GM12878 (cell line): ENCODE data around the gene EEPD1. TPM values are rescaled to one million over a fixed set of nuclear protein-coding genes. Genes with fewer than 3 reads are reported as not detected.

Experiments used
- ATAC-seq: fragments of 200-7000 bp; cut with Tn5 transposase; 3 replicates; pipeline ENCODE4 v1.9.1; 2020; ENCODE audit warnings: mild to moderate bottlenecking, moderate library complexity
- BruUV-seq: library from RNA; stranded (reverse); fragments of 400-500 nt; replicated peaks from 2 replicates; lab custom pipeline; 2021; lab: Mats Ljungman, UMichigan
- CTCF ChIA-PET: fragments of 300-600 bp; sonication (Branson Sonifier 250); formaldehyde crosslinking; extraction: SDS; loops from one replicate; lab custom pipeline; 2021; ENCODE audit warnings: inconsistent platforms; lab: Yijun Ruan, JAX
- POLR2A ChIA-PET: fragments of 350-600 bp; formaldehyde crosslinking; extraction: SDS; loops from one replicate; lab custom pipeline; 2021; ENCODE audit warnings: inconsistent platforms; lab: Charles Lee
- RAD21 ChIA-PET: fragments of 300-600 bp; sonication (Branson Sonifier 250); formaldehyde crosslinking; loops from one replicate; lab custom pipeline; 2023; ENCODE audit warnings: antibody characterized with exemption; ENCODE audit not compliant: unreplicated experiment; lab: Charles Lee
- SMC1A ChIA-PET: fragments of 300-600 bp; sonication (Branson Sonifier 250); formaldehyde crosslinking; loops from one replicate; lab custom pipeline; 2023; ENCODE audit not compliant: unreplicated experiment, uncharacterized antibody; lab: Charles Lee
- DNase-seq: peaks from one replicate; pipeline ENCODE4 v3.0.0-alpha.2; 2011; ENCODE audit warnings: low read depth, low spot score
- FAIRE-seq: peaks from 3 replicates; lab custom pipeline; 2011; peaks lifted over from hg19 to GRCh38; lab: Jason Lieb, UNC
- H2AFZ ChIP-seq: 2 replicates; pipeline ENCODE4 v1.6.0; 2011; ENCODE audit warnings: low read depth, low read length, control low read depth; ENCODE audit not compliant: control insufficient read depth
- H3K27ac ChIP-seq: 2 replicates; pipeline ENCODE4 v1.5.1; 2011; ENCODE audit warnings: control low read depth; ENCODE audit not compliant: control insufficient read depth, insufficient read depth
- H3K27me3 ChIP-seq, 2 experiments: replicated peaks in 1 of 2; 2 replicates each; pipeline versions ENCODE4 v1.6.0 to v1.6.1; 2011; ENCODE audit warnings: low read length in 1 of 2; ENCODE audit not compliant: control insufficient read depth in 2 of 2, insufficient read depth in 2 of 2
- H3K36me3 ChIP-seq, 2 experiments: 2 replicates each; pipeline ENCODE4 v1.5.1; 2011; ENCODE audit warnings: low read length in 1 of 2; ENCODE audit not compliant: control insufficient read depth in 2 of 2, insufficient read depth in 2 of 2
- H3K4me1 ChIP-seq: 2 replicates; pipeline ENCODE4 v1.6.1; 2011; ENCODE audit warnings: mild to moderate bottlenecking, low read length, moderate library complexity, mixed read lengths; ENCODE audit not compliant: control insufficient read depth, insufficient read depth
- H3K4me2 ChIP-seq: 2 replicates; pipeline ENCODE4 v1.6.0; 2011; ENCODE audit warnings: control low read depth; ENCODE audit not compliant: control insufficient read depth, insufficient read depth
- H3K4me3 ChIP-seq: fragments of 200-600 bp; sonication (generic); 2 replicates; pipeline ENCODE4 v1.5.1; 2016
- H3K79me2 ChIP-seq: 2 replicates; pipeline ENCODE4 v1.6.0; 2011; ENCODE audit warnings: low read length; ENCODE audit not compliant: control insufficient read depth, insufficient read depth
- H3K9ac ChIP-seq: 2 replicates; pipeline ENCODE4 v1.8.0; 2011; ENCODE audit warnings: low read length, control low read depth, mixed read lengths; ENCODE audit not compliant: control insufficient read depth, insufficient read depth
- H3K9me3 ChIP-seq: replicated peaks from 3 replicates; pipeline ENCODE4 v1.5.1; 2011; ENCODE audit warnings: mild to moderate bottlenecking, low read length; ENCODE audit not compliant: control insufficient read depth, insufficient read depth
- H4K20me1 ChIP-seq: 2 replicates; pipeline ENCODE4 v1.6.0; 2011; ENCODE audit not compliant: control insufficient read depth, insufficient read depth
- ASH2L ChIP-seq: fragments of 300-600, 200-600 bp; sonication (generic); IDR thresholded peaks from 2 replicates; pipeline ENCODE4 v1.6.1; 2017; ENCODE audit warnings: low read depth, mild to moderate bottlenecking, borderline replicate concordance
- BACH1 ChIP-seq: fragments of 450-650 bp; IDR thresholded peaks from 2 replicates; pipeline ENCODE4 v1.6.1; 2017; ENCODE audit warnings: mild to moderate bottlenecking, borderline replicate concordance
- BMI1 ChIP-seq: fragments of 450-650 bp; IDR thresholded peaks from 2 replicates; pipeline ENCODE4 v1.6.1; 2016; ENCODE audit warnings: mild to moderate bottlenecking, moderate library complexity, borderline replicate concordance
- CBFB ChIP-seq: IDR thresholded peaks from 2 replicates; pipeline ENCODE4 v1.6.1; 2016; ENCODE audit warnings: antibody characterized with exemption, low read depth
- CBX3 ChIP-seq: fragments of 200-600 bp; sonication (generic); IDR thresholded peaks from 2 replicates; pipeline ENCODE4 v1.6.1; 2016; ENCODE audit warnings: low read depth, borderline replicate concordance
- CBX5 ChIP-seq: sonication (generic); IDR thresholded peaks from 2 replicates; pipeline ENCODE4 v1.6.1; 2016; ENCODE audit warnings: low read depth, moderate library complexity, mild to moderate bottlenecking, inconsistent platforms
- CHD1 ChIP-seq: IDR thresholded peaks from 2 replicates; pipeline ENCODE4 v1.6.1; 2012; ENCODE audit warnings: low read depth, low read length, improper control_type of control experiment
- FOXM1 ChIP-seq: IDR thresholded peaks from 2 replicates; pipeline ENCODE4 v1.6.1; 2012; ENCODE audit warnings: low read depth, mild to moderate bottlenecking, inconsistent platforms, low read length, moderate library complexity
- NFXL1 ChIP-seq: fragments of 450-650 bp; IDR thresholded peaks from 2 replicates; pipeline ENCODE4 v1.6.1; 2017; ENCODE audit warnings: antibody characterized with exemption, mild to moderate bottlenecking, borderline replicate concordance
- NR2C1 ChIP-seq: fragments of 450-650 bp; IDR thresholded peaks from 2 replicates; pipeline ENCODE4 v1.6.1; 2017; ENCODE audit warnings: antibody characterized with exemption, mild to moderate bottlenecking, moderate library complexity
- POLR2AphosphoS2 ChIP-seq: IDR thresholded peaks from 2 replicates; pipeline ENCODE4 v1.6.1; 2011; ENCODE audit warnings: low read depth, mild to moderate bottlenecking, low read length, improper control_type of control experiment, moderate library complexity
- RELA ChIP-seq: fragments of 450-650 bp; IDR thresholded peaks from 2 replicates; pipeline ENCODE4 v1.8.0; 2014; ENCODE audit warnings: borderline replicate concordance; ENCODE audit not compliant: partially characterized antibody
- RUNX3 ChIP-seq: IDR thresholded peaks from 2 replicates; pipeline ENCODE4 v1.6.1; 2012; ENCODE audit warnings: low read length, inconsistent platforms
- SPI1 ChIP-seq: IDR thresholded peaks from 2 replicates; pipeline ENCODE4 v1.6.1; 2011; ENCODE audit warnings: low read depth, mild to moderate bottlenecking, low read length, moderate library complexity, borderline replicate concordance; ENCODE audit not compliant: insufficient read depth
- SUPT20H ChIP-seq: IDR thresholded peaks from 2 replicates; pipeline ENCODE4 v1.6.1; 2011; ENCODE audit warnings: low read depth, mild to moderate bottlenecking, low read length, moderate library complexity, borderline replicate concordance; ENCODE audit not compliant: control insufficient read depth
- TARDBP ChIP-seq: IDR thresholded peaks from 2 replicates; pipeline ENCODE4 v1.6.1; 2016; ENCODE audit warnings: borderline replicate concordance
- USF1 ChIP-seq: IDR thresholded peaks from 2 replicates; pipeline ENCODE4 v1.6.1; 2011; ENCODE audit warnings: borderline replicate concordance, low read depth, mild to moderate bottlenecking, moderate library complexity, mixed read lengths, low read length; ENCODE audit not compliant: insufficient read depth; ENCODE audit errors: extremely low read length
- ZBTB33 ChIP-seq: fragments of 450-650 bp; IDR thresholded peaks from 2 replicates; pipeline ENCODE4 v1.6.1; 2017; ENCODE audit warnings: mild to moderate bottlenecking
- ZNF24 ChIP-seq: fragments of 450-650 bp; IDR thresholded peaks from 2 replicates; pipeline ENCODE4 v1.6.1; 2017; ENCODE audit warnings: antibody characterized with exemption, mild to moderate bottlenecking
- WGBS: methylation state at CpG from one replicate; pipeline ENCODE4 v1.1.6; 2016; ENCODE audit warnings: low lambda C conversion rate; ENCODE audit not compliant: insufficient replicate concordance, insufficient coverage; ENCODE audit errors: missing lambda C conversion rate; 5-methylcytosine and 5-hydroxymethylcytosine counted together
- in situ Hi-C: fragments of 300-500 bp; cut with MboI; formaldehyde crosslinking; loops from 9 replicates; pipeline ENCODE4 v1.14.3; 2018; ENCODE audit warnings: mixed read lengths
- intact Hi-C: fragments of 100-400 bp; cut with micrococcal nuclease; formaldehyde crosslinking; loops from one replicate; pipeline ENCODE4 v1.14.2; 2022; ENCODE audit not compliant: unreplicated experiment
- polyA plus RNA-seq, 11 experiments: library from polyadenylated mRNA; depleted of rRNA in 4 of 11; unstranded in 6 of 11; stranded (reverse) in 5 of 11; fragments of >200 nt; fragmentation: Nextera tagmentation in 4 of 11; fragmentation: Illumina TruSeq in 1 of 11; extraction: Ambion mirVana in 4 of 11; extraction: Trizol in 1 of 11; gene quantifications; 1 replicate in 1 of 11; 2 replicates in 10 of 11; pipeline versions ENCODE4 v1.2.1 to v1.2.3, GENCODE V29; 2011 to 2016; ENCODE audit warnings: inconsistent platforms in 2 of 11, missing spikeins in 2 of 11, low read depth in 1 of 11
- total RNA-seq, 4 experiments: library from RNA; depleted of rRNA in 3 of 4; stranded (reverse); fragments of >200 nt in 3 of 4; fragmentation: Illumina TruSeq in 1 of 4; extraction: Trizol in 1 of 4; gene quantifications; 2 replicates each; pipeline versions ENCODE4 v1.2.1 to v1.2.3, GENCODE V29; 2013 to 2021
- TF ChIP-seq, protein P1 (sequence below): IDR thresholded peaks from 2 replicates; pipeline ENCODE4 v1.6.1; 2011; ENCODE audit warnings: borderline replicate concordance, low read depth, mild to moderate bottlenecking, moderate library complexity, low read length; ENCODE audit not compliant: insufficient read depth, poor library complexity, severe bottlenecking

EEPD1 gene
- total and polyA plus RNA-seq, 10 of the 15 experiments (the other 5 are each of a cell fraction or from before 2014, with no cell fraction given): 0.24 to 2.8 (median 0.86) TPM; not detected in 1

DNA sequence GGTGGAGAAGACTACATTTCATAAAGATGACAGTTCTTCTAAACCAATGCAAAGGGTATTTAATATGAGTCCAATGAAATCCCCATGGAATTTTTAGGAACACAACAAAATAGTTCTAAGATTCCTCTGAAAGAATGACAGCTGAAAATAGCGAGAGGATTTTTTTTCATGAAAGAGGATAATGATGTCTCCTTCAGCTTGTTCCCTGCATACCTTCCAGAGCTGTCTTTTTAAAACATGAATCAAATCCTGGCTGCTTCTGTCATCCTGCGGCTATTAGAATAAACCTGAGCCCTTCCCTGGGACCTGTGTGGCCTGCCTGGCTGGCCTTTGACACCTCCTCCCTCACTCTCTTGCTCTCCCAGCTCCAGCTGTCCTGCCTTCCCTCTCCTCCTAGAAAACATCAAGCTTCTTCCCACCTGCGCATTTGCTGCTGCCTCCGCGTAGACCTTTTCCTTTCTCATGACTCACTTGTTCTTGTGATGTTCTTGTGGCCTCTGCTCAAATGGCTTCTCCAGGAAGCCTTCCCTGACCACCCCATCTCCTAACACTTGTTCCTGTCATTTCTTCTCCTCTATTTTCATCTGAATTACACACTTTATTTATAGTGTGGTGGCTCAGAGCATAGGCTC, 57.4 kb downstream of the EEPD1 start:
- in situ Hi-C loops: no loop called here

More for the DNA sequence above, 57.4 kb downstream of the EEPD1 start:
- no peak overlapping the region for H3K9ac ChIP-seq
- POLR2A ChIA-PET: no interaction called here
- no peak overlapping the region for H3K4me2 ChIP-seq
- no peaks in the 10 kb centered on the region for H3K36me3 ChIP-seq
- TF ChIP-seq NFXL1 (no peak), CBFB (no peak), POLR2AphosphoS2 (no peak), CHD1 (no peak), RUNX3 (no peak), RELA (no peak), CBX5 (no peak), CBX3 (no peak), ZBTB33 (no peak), ZNF24 (no peak), BMI1 (no peak), BACH1 (no peak), SUPT20H (no peak), FOXM1 (no peak), TARDBP (no peak), USF1 (no peak), NR2C1 (no peak), SPI1 (no peak), ASH2L (no peak)
- TF ChIP-seq, protein P1, sequence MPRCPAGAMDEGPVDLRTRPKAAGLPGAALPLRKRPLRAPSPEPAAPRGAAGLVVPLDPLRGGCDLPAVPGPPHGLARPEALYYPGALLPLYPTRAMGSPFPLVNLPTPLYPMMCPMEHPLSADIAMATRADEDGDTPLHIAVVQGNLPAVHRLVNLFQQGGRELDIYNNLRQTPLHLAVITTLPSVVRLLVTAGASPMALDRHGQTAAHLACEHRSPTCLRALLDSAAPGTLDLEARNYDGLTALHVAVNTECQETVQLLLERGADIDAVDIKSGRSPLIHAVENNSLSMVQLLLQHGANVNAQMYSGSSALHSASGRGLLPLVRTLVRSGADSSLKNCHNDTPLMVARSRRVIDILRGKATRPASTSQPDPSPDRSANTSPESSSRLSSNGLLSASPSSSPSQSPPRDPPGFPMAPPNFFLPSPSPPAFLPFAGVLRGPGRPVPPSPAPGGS: no peak
- WGBS: 81% methylated on average over 5 of the region's 5 CpGs
- H3K79me2 ChIP-seq: no peaks in the 10 kb centered on the region
- intact Hi-C loops: no loop called here
- no peak overlapping the region for H3K4me3 ChIP-seq
- no peaks in the 10 kb centered on the region for H3K4me1 ChIP-seq
- no peaks in the 10 kb centered on the region for H4K20me1 ChIP-seq
- RAD21 ChIA-PET: interaction anchor here (1.0 kb wide), 1 partner anchor 38 kb away, joined by 3 read pairs; no protein-coding TSS in a partner anchor
- BruUV-seq: no TSS peak
- H3K27me3 ChIP-seq: no peaks in the 10 kb centered on the region
- H3K9me3 ChIP-seq: no peaks in the 10 kb centered on the region
- DNase-seq (no peak), ATAC-seq (no peak), FAIRE-seq (no peak)
- no peak overlapping the region for H2AFZ ChIP-seq
- H3K27ac ChIP-seq: no peak overlapping the region
- SMC1A ChIA-PET: interaction anchor here (0.9 to 1.4 kb wide), 3 partner anchors 10 to 77 kb away, joined by 3 to 6 read pairs (median 3); no protein-coding TSS in a partner anchor
- CTCF ChIA-PET: no interaction called here
